ENCODE measurements around the gene FASTK. TPM values are rescaled to one million over a fixed set of nuclear protein-coding genes. Genes with fewer than 3 reads are reported as not detected.

The FASTK gene
- total RNA-seq, 1 donor from 2014 or later, result 69.6 TPM

- DNase-seq, result no peak
These were observed 36.2 kb upstream of the FASTK start for GRCh38 chr7:151116603-151117440.

GRCh38 chr7:151115836-151116418 is 35.3 kb upstream of the FASTK start:
- DNase-seq, result no peak

DNA sequence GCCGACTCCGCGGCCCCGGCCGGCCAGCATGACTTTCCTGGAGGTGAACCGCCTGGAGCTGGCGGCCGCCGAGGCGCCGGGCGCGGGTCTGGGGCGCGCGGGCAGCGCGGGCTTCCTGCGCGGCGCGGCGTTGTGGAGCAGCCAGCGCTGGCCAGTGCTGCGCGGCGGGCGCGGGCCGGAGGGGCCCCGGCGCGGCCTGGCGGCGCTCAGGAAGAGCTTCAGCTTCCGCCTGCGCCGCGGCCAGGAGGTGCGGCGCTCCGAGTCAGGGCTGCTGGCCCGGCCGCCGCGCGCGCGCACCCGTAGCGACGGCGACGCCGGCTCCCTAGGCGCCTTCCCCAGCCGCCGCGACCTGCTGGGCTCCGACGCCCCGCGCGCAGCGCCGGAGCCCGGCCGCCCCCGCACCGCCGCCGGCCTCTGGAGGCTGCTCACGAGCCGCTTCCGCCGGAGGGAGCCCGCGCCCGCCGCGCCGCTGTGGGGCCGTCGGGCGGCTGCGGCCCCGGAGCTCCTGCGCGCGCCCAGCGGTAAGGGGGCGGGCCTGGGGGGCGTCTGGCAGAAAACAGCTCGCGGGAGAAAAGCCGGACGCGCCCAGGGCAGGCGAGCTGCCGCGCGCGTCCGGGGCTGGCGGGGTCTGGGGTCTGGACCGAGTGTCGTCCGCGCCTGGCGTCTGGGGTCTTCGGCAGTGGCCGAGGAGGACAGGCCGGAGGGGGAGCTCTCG is 34.7 kb upstream of the FASTK start:
- peak; percentile 66 for DNase-seq

DNA sequence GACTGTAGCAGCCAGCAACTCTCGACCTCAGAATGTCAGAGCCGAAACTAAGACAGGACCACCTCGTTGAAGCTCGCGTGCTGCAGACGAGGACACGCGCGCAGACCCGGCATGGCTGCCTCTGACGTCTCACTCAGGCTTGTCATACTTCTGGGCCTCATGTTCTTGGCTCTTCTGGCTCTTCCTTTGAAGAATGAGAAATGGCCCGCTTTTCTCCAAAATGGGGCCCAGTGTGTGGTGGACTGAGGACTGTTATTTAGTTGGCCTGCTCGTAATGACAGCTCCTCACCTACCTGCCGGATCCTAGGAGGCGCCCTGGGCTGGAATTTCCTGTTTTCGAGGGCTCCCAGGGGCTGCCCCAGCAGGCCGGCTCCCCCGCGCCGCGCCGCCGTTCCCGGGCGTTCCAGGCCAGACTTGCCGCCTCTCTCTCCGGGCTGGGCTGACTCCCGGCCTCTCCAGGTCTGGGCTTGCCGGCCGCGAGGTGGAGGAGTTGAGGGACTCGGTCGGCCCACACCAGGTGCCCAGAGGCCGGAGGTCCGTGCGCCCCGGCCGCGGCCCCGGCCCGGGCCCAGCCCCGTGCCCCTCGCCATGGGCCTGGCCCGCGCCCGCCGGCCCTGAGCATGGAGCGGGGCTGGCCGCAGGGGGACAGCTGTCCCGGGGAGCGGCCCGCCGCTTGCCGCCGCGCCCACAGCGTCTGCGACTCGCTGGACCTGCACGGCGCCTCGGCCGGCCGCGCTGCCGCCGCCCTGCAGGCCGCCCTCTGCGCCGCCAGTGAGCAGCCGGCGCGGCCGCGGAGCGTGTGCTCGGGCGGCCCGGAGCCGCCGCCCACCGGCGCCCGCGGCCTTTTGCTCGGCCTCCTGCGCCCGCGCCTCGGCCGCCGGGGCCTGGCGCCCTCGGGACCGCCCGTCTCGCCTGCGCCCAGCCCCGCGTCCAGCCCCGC is 33.8 kb upstream of the FASTK start:
- peak; percentile 42 for DNase-seq

DNA sequence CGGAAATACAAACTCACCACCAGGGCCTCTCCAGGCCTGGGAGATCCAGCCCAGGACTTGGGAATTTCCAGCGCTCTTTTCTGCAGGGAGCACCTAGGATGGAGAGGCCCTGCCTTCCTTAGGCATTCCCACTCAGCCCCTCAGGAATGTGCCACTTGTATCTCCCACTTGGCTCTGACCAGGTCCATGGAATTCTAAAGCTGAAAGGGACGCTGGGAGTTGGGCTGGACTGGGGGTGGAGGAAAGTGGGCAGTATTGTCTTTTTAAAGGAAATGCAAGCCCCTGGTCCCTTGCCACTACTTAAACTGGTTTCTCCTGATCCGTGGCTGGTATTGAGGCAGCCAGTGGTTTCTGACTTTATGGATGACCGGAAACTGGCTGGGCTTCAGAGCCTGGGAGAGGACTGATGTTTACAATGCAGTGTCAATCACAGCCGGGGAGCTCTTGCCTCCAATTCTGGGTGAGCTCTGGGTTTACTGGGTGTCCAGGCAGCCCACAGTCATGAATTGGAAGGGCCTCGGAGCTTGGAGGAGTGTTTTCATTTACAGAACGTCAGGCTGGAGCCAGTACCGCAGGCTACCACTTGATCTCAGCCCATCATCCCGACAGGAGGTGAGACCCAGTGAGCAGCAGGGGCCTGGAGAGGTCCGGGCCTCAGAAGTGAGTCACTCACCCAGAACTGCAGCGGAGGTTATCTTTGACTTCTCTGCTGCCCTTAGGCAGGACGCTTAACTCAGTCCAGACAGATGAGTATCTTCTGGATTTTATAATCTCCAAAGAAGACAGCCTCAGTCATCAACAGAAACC is 32.9 kb upstream of the FASTK start:
- peak; percentile 61 for DNase-seq

DNA sequence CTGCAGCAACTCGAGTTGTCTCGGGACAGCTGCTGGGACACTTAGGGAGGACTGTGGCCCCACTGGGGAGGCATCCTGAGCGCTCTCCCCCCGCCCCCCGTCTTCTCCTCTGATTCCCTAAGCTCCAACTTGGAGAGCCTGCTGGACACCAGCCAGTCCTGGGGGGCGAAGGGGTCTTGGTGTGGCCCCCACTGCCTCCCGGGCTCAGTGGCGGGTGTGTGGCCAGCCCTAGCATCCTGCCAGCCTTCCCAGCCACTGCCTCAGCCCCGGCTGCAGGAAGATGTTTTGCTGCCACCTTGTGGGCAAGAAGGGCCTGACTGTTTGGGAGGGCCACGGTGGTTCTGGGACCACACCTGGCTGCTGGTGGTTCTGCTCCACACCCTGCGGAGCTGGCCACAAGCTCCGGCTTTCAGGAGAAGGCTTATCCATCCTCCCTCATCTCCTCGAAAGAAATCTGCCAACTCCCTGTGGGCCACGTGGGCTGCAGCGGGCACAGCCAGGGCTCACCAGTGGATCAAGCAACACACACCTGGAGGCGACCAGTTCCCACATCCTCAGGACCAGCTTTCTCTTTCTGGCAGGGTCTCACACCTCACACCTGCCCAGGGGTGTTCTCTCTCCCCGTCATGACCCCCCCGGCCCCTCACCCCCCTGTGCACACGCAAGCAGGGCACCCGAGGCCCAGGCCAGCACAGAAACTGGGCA is 30.5 kb upstream of the FASTK start:
- DNase-seq, result peak; percentile 87

DNA sequence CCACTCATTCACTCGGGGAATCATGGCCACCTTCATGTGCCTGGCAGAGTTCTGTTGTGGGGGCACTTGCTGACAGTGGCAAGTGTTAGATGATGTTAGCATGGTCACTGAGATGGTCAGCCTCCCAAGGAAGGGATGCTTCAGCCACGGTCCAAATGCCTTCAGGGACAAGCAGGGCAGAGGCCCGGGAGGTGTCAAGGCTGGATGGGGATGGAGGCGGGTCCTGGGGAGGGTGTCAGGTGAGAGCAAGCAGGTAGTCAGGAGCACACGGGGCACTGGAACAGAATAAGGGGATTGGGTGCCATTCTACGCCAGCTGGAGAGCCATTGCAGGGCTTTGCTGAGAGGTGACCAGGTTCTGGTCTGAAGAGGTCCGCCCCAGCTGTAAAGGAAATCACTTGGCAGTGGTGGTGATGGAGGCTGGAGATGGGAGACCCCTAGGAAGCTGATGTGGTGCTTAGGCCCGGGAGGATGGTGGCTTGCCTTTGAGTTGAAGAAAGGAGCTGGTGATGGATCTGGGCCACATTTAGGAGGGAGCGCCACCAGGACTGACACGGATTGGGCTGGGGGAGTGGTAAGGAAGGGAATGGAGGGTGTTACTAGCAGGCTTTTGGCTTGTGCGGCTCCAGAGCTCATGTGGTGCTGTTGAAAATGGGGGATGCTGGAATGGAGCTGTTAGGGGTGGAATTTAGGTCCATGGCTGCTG is 29.8 kb upstream of the FASTK start:
- no peak for DNase-seq

GRCh38 chr7:151109094-151110048 is 28.8 kb upstream of the FASTK start:
- no peak for DNase-seq

DNA sequence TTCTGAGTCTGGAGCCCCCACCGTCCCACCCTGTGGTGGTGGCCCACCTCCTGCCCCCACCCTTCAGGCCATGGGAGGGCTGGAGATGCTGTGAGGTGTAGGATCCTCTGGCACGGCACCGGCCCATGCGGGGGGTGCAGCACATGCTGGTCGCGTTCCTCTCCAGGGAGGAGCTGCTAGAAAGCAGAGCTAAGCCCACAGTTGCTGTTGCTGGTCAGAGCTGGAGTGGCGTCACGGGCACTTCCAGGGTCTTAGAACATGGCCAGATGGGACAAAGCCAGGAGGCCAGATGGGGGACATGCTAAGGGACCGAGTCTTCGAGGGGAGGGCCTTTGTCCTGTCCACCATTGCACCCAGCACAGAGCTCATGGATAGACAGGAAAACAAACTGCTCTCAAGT is 27.3 kb upstream of the FASTK start:
- DNase-seq, result no peak

- peak; percentile 86 for DNase-seq
These were observed 24.0 kb upstream of the FASTK start for GRCh38 chr7:151104411-151105235.

GRCh38 chr7:151103973-151104372 is 23.4 kb upstream of the FASTK start:
- no peak for DNase-seq

GRCh38 chr7:151102991-151103390 is 22.4 kb upstream of the FASTK start:
- DNase-seq, result no peak

GRCh38 chr7:151101621-151102396 is 21.2 kb upstream of the FASTK start:
- no peak for DNase-seq

GRCh38 chr7:151100921-151101320 is 20.3 kb upstream of the FASTK start:
- DNase-seq, result no peak

DNA sequence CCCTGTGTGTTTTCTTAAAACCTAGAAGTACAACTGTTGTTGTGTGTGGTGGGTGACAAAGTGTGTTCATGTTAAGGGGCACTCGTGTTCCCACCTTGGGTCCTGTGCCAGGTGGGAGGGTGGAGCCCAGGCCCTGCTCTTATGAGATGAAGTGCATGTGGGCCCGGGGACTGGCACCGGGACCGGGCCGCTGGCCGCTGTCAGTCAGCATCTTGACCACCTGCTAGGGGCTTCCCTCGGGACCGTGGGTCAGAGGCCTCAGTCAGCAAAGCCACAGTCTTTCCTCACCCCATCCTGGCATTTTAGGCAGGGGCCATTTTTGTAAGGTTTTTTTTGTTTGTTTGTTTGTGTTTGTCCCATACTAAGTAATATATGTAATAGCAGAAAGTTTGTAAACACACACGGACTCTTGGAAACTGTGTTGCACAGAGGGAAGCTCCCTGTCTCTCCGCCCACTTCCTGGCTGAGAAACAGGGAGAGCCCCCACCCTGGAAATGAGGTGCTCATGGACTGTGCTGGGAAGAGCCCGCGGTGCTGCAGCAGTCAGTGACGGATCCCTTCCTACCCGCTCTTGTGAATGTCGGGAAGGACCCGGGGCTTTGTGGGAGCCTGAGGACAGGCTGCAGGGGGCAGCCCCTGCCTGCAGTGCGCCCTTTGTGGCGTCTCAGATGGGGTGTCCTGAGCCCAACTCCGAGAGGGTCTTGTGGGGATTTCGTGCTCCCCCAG is 19.0 kb upstream of the FASTK start:
- DNase-seq, result peak; percentile 37

DNA sequence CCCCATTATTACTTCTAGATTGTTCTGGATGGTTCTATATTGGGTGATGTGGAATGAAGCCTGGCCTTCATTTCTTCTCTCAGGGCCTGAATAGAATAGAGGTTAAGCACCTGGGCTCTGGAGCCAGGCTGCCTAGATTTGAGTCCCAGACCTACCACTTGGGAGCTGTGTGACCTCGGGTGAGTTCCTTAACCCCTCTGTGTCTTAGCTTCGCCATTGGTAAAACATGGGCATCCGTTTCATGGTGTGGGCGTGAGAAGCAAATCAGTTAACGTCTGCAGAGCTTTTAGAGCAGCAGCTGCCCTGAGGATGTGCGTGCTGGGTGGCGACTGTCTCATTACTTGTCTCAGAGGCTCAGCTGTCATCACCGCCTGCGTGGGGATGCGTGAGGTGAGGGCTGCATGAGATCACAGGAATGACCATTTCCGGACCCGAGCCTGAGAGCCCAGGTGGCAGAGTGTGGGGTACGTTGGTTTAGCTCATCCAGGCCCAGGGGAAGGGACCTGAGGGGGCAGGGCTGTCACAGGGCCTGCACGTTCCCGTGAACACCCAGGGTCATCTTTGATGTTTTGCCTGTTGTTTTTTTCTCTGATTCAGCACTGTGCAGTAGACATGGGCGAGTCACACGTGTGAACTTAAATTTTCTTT is 15.3 kb upstream of the FASTK start:
- peak; percentile 32 for DNase-seq
